ENCODE data around the gene CDKN1C.

DNA sequence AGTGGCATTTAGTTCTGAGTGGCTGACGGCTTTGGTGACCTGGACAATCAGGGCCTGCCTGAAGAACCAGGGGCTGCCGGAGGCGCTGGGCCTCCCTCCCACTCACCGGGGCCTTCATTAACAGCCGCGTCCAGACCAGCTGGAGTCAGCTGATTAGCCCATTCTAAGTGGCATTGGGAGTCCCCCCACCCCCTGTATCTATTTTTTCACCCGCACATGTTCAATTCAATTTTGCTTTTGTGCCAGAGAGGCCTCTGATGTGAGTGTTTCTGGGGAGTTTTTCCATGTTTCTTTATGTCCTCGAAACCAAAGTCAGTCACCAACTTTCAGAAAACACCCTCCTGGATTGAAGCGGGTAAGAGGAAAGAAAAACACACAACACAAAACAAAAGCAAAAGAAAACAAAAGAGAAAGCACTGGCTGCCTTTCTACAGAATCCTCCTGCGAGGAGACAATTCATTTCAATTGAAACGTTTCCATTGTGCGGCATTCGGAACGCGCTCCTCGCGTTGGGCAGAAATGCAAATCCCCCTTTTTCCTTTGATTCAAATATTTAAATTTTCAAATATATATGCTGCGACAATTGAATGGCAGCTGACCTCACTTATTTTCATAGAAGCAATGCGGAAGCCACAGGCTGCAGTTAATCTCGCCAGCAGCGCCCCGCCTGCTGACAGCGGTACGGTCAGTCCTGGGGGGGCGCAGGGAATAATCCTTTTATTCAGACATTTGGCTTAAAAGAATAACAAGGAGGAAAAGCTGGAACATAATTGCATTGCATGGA, 17.7 kb downstream of the CDKN1C start:
- TF ChIP-seq CTCF (IDR thresholded peaks at IDR 0.05; ENCODE audit: low read depth, low read length, missing input control) (no peak), REST (IDR thresholded peaks at IDR 0.05) (no peak), RAD21 (IDR thresholded peaks at IDR 0.05) (no peak), FOXA2 (IDR thresholded peaks at IDR 0.05) (no peak), EGR1 (IDR thresholded peaks at IDR 0.05; ENCODE audit: low read depth in 2 of 2) (no peak), MAX (IDR thresholded peaks at IDR 0.05) (no peak), GABPA (IDR thresholded peaks at IDR 0.05 in 1 of 2, conservative IDR thresholded peaks at IDR 0.05 in 1 of 2) (no peak), TAF1 (conservative IDR thresholded peaks at IDR 0.05) (no peak), YY1 (IDR thresholded peaks at IDR 0.05) (no peak), NR2F2 (IDR thresholded peaks at IDR 0.05) (no peak), SP1 (IDR thresholded peaks at IDR 0.05) (no peak), JUND (IDR thresholded peaks at IDR 0.05) (no peak)
- TF ChIP-seq, protein P1, sequence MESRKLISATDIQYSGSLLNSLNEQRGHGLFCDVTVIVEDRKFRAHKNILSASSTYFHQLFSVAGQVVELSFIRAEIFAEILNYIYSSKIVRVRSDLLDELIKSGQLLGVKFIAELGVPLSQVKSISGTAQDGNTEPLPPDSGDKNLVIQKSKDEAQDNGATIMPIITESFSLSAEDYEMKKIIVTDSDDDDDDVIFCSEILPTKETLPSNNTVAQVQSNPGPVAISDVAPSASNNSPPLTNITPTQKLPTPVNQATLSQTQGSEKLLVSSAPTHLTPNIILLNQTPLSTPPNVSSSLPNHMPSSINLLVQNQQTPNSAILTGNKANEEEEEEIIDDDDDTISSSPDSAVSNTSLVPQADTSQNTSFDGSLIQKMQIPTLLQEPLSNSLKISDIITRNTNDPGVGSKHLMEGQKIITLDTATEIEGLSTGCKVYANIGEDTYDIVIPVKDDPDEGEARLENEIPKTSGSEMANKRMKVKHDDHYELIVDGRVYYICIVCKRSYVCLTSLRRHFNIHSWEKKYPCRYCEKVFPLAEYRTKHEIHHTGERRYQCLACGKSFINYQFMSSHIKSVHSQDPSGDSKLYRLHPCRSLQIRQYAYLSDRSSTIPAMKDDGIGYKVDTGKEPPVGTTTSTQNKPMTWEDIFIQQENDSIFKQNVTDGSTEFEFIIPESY (IDR thresholded peaks at IDR 0.05), result no peak

All from liver (tissue), 3 donors.